GM19468 (cell line): ENCODE measurements around the gene RRAD.
"Not testable (repeated sequence)": the region's sequence is repeated elsewhere in the genome, so short reads cannot be mapped to it uniquely, and the experiment has no call there.

Experiments used
- ATAC-seq: cut with Tn5 transposase; IDR thresholded peaks from one replicate; pipeline ENCODE4 v1.9.1; 2021; ENCODE audit warnings: mild to moderate bottlenecking, moderate library complexity, moderate number of reproducible peaks; ENCODE audit not compliant: unreplicated experiment; ENCODE audit errors: extremely low read depth

Gene RRAD

DNA sequence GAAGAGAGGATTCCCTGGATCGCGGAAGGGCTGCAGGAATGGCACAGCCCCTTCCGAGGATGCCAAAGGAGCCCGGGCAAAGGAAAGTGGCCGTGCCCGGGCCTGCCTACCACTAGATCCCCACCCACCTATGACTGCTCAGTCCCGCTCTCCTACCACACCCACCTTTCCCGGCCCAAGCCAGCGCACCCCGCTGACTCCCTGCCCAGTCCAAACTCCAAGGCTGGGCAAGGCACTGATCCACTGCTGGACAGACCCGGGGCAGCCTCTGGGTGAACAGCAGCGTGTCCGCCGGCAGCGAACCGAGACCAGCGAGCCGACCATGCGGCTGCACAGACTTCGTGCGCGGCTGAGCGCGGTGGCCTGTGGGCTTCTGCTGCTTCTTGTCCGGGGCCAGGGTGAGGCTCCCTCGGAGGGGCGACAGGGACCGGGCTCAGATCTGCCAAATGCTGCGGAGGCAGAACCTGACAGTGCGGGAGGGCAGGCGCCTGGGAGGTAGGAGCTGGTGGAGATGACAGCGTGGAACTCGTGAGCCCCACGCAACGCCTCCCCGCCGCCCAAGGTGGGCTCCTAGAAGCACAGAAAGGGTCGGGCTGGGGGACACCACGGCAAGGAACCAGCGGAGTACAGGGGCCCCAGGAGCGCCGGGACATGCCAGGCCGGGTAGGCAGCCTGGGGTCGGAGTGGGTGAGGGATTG lies 10.1 kb upstream of the RRAD start, which contains the start of gene CES2:
TSS of gene CES2 (plus strand) at position 203 of the 698 bp plus-strand sequence. CDS start at position 323, 120 bp downstream.
- no peak for ATAC-seq

GRCh38 chr16:66934839-66935313 lies 9.5 kb upstream of the RRAD start:
- not testable (repeated sequence) for ATAC-seq

DNA sequence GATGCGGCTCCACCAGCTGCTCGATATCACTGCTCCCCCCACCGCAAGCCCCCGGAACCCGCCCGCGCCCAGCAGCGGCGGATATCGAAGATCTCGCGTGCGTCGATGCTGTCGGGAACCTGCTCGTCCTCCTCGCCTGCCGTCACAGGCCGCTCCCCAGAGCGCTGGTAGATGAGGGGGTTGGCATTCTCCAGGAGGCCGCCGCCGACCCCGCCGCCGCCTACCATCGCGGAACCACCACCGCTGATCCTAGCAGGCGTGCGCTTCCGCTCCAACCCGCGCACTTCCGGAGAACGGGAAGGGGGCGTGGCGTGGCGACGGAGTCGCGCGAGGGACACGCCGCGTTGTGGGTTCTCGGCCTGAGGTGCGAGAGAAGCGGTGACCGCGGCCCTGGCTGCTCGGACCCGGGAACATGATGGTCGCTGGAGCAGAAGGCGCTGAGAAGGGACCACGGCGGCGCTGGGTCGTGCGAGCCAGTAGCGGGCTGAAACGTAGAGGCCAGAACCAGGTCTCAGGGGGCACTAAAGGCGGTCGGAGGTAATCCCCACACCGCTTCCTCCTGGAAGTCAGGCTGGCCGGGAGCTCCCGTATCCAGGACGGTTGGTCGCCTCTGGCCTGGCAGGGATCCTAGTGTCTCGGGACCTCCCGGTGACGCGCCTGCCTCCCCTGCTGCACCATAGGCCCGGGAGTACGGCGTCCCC lies 9.0 kb upstream of the RRAD start, which contains the start of gene CIAO2B:
TSS of gene CIAO2B (minus strand) at position 265 of the 701 bp plus-strand sequence. CDS start at position 227, 38 bp downstream.
- no peak for ATAC-seq

DNA sequence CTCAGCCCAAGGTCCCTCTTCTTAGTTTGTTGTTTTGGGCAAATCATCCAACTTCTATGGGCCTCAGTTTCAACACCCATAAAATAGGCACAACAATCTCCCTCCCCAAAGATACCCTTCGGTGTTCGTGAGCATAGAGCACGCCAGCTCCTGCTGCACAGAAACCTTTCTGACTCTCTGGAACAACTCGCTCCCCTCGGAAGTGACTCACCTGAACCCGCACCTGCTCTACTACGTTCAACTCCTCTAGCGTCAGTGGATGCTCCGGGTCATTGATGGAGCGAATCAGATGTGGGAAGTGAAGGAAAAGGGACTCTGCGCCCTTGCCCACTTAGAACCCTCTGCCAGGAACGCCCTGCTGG lies 8.4 kb upstream of the RRAD start:
- no peak for ATAC-seq

DNA sequence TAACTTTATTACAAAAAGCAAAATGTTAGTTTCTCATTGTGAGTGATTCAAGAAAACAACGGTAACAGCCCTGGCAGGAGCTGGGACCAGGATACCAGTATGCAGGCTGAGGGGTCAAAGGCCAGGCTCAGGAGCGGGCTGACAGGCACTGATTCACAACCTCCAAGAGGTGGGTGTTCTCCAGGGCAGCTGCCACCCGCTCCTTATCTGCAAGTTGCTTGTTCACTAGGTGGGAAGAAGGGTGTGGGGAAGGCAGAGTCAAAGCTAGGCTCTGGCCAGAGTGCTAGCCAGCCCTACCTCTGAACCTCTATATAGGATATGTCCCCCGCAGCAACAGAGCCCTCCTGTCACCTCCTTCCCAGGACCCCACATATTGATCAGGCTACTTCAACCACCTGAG lies 6.7 kb upstream of the RRAD start:
- ATAC-seq: no peak

- ATAC-seq: no peak
These were observed 6.3 kb upstream of the RRAD start for GRCh38 chr16:66931665-66932064.

GRCh38 chr16:66930189-66930588 lies 4.9 kb upstream of the RRAD start:
- no peak for ATAC-seq

- no peak for ATAC-seq
These were observed 3.5 kb upstream of the RRAD start for GRCh38 chr16:66928702-66929388.

- ATAC-seq: no peak
These were observed 2.7 kb upstream of the RRAD start for GRCh38 chr16:66927918-66928649.

DNA sequence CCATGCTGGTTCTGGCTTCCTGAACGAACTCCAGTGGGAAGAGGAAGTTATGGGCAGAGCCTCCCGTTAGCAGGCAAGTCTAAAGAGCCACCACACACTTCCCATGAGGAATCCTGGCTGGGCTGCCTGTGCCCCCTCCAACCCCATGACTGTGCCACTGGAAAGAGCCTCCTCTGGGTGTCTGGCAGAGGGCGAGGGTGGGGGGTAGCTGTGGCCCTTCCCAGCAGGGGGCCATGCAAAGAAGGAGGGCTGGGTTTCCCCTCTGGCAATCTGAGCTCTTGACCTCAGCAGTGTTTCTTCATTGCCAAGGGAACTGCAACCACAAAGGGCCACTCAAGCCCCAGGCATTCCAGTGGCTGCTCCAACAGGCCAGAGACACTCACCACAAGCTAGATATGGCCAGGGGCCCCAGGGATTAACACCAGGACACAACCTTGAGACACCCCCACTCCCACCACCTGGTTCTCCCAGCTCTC lies 1.7 kb upstream of the RRAD start:
- ATAC-seq: no peak

- no peak for ATAC-seq
These were observed 1.0 kb upstream of the RRAD start for GRCh38 chr16:66926171-66926947.

DNA sequence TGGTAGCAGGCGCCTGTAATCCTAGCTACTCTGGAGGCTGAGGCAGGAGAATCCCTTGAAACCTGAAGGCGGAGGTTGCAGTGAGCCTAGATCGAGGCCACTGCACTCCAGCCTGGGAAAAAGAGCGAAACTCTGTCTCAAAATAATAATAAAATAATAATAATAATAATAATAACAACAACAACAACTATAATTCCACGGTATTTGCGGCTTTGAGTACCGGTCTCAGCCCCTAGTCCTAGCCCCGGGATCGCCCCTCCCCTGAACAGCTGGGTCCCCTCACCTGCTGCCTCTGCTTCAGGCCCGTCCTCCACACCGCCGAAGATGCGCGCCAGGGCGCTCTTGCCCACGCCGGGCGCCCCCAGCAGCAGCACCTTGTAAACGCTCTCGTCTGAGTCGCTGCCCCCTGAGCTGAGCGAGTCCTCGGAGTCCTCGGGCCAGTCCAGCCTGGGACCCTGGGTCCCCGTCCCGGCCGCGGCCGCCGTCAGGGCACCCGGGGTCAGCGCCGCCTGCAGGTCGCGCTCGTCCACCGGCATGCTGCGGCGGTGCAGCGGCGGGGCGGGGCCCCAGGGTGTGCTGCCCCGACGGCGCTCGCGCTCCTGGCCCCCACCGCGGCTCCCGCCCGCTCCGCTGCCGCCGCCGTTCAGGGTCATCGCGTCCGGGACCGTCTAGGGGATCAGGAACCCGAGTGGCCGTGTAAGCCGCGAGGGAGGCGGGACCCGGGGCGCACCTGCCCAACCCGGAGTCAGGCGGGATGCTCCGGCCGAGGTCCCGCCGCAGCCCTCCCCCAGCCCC lies 611 bp downstream of the RRAD start:
- ATAC-seq: no peak

GRCh38 chr16:66923866-66924265 lies 1.5 kb downstream of the RRAD start:
- no peak for ATAC-seq

GRCh38 chr16:66923247-66923731 lies 2.0 kb downstream of the RRAD start:
- ATAC-seq: no peak

- ATAC-seq: no peak
These were observed 3.4 kb downstream of the RRAD start for GRCh38 chr16:66921729-66922450.

- no peak for ATAC-seq
These were observed 4.2 kb downstream of the RRAD start for GRCh38 chr16:66920924-66921680.

GRCh38 chr16:66920299-66920590 lies 5.1 kb downstream of the RRAD start:
- no peak for ATAC-seq
